GM21423 (cell line): ENCODE results near the gene HOXD4.

ENCODE experiments used
- ATAC-seq: cut with Tn5 transposase; IDR thresholded peaks from one replicate; pipeline ENCODE4 v1.9.1; 2021; ENCODE audit warnings: mild to moderate bottlenecking, moderate library complexity; ENCODE audit not compliant: unreplicated experiment

HOXD4 gene

GRCh38 chr2:176151442-176152287, at the start of gene HOXD4:
Gene HOXD4 (plus strand): TSS chr2:176151550. CDS start chr2:176151634, 84 bp downstream.
- no peak for ATAC-seq

GRCh38 chr2:176101842-176102241, 49.5 kb upstream of the HOXD4 start:
- ATAC-seq: no peak

- ATAC-seq: no peak
These were observed 49.0 kb upstream of the HOXD4 start for GRCh38 chr2:176102309-176102866.

- no peak for ATAC-seq
These were observed 48.2 kb upstream of the HOXD4 start for GRCh38 chr2:176103194-176103593.

- ATAC-seq: no peak
These were observed 47.5 kb upstream of the HOXD4 start for GRCh38 chr2:176103742-176104315.

GRCh38 chr2:176104316-176105077, 46.9 kb upstream of the HOXD4 start:
- no peak for ATAC-seq

- no peak for ATAC-seq
These were observed 46.1 kb upstream of the HOXD4 start for GRCh38 chr2:176105078-176105729.

- no peak for ATAC-seq
These were observed 45.4 kb upstream of the HOXD4 start for GRCh38 chr2:176105730-176106580.

- ATAC-seq: no peak
These were observed 44.5 kb upstream of the HOXD4 start, which contains the start of gene HOXD11 for GRCh38 chr2:176106581-176107539. Gene HOXD11 (plus strand): TSS chr2:176107280. CDS start chr2:176107356, 76 bp downstream.

GRCh38 chr2:176107731-176108181, 43.6 kb upstream of the HOXD4 start:
- ATAC-seq: no peak

GRCh38 chr2:176109192-176109901, 42.0 kb upstream of the HOXD4 start:
- no peak for ATAC-seq

GRCh38 chr2:176109946-176110345, 41.4 kb upstream of the HOXD4 start:
- ATAC-seq: no peak

- ATAC-seq: no peak
These were observed 40.7 kb upstream of the HOXD4 start for GRCh38 chr2:176110415-176111308.

GRCh38 chr2:176111309-176111663, 40.1 kb upstream of the HOXD4 start:
- no peak for ATAC-seq

GRCh38 chr2:176111846-176112374, 39.4 kb upstream of the HOXD4 start:
- ATAC-seq: no peak

GRCh38 chr2:176112375-176113302, 38.7 kb upstream of the HOXD4 start:
- no peak for ATAC-seq
